HEK293 (cell line): Measurements from ENCODE around the gene MLPH.

Source experiments
- AEBP2 ChIP-seq: fragments of 450-650 bp; formaldehyde crosslinking; IDR thresholded peaks from 2 replicates; pipeline ENCODE4 v1.5.1; 2016; ENCODE audit warnings: missing biosample characterization, missing genetic modification characterization, borderline replicate concordance
- GFI1B ChIP-seq: fragments of 450-650 bp; formaldehyde crosslinking; IDR thresholded peaks from 2 replicates; pipeline ENCODE4 v1.5.1; 2016; ENCODE audit warnings: missing biosample characterization, missing genetic modification characterization
- TCF7L2 ChIP-seq: IDR thresholded peaks from 2 replicates; pipeline ENCODE4 v1.6.1; 2011; ENCODE audit warnings: low read depth, mild to moderate bottlenecking, inconsistent platforms, low read length, moderate library complexity, borderline replicate concordance
- YY2 ChIP-seq: fragments of 450-650 bp; formaldehyde crosslinking; IDR thresholded peaks from 2 replicates; pipeline ENCODE4 v1.5.1; 2016; ENCODE audit warnings: missing biosample characterization, missing genetic modification characterization
- ZFHX2 ChIP-seq: fragments of 450-650 bp; formaldehyde crosslinking; conservative IDR thresholded peaks from 2 replicates; pipeline ENCODE4 v1.5.1; 2016; ENCODE audit warnings: missing biosample characterization, missing genetic modification characterization
- ZFP3 ChIP-seq: fragments of 450-650 bp; formaldehyde crosslinking; IDR thresholded peaks from 2 replicates; pipeline ENCODE4 v1.5.1; 2016; ENCODE audit warnings: low read depth, missing biosample characterization, missing genetic modification characterization
- ZNF274 ChIP-seq, 2 experiments: fragments of 200-500 bp in 1 of 2; fragments of 450-650 bp in 1 of 2; sonication (Bioruptor generic) in 1 of 2; formaldehyde crosslinking in 1 of 2; IDR thresholded peaks; 2 replicates each; pipeline versions ENCODE4 v1.5.1 to v1.6.1; 2014 to 2016; ENCODE audit warnings: borderline replicate concordance in 1 of 2, inconsistent platforms in 1 of 2, low read length in 1 of 2, missing biosample characterization in 1 of 2, missing genetic modification characterization in 1 of 2
- ZNF391 ChIP-seq: fragments of 450-650 bp; formaldehyde crosslinking; IDR thresholded peaks from 2 replicates; pipeline ENCODE4 v1.5.1; 2016; ENCODE audit warnings: low read depth, missing biosample characterization, missing genetic modification characterization, borderline replicate concordance
- TF ChIP-seq, protein P1 (sequence below): fragments of 450-650 bp; formaldehyde crosslinking; IDR thresholded peaks from 2 replicates; pipeline ENCODE4 v1.5.1; 2016; ENCODE audit warnings: missing biosample characterization, missing genetic modification characterization

DNA sequence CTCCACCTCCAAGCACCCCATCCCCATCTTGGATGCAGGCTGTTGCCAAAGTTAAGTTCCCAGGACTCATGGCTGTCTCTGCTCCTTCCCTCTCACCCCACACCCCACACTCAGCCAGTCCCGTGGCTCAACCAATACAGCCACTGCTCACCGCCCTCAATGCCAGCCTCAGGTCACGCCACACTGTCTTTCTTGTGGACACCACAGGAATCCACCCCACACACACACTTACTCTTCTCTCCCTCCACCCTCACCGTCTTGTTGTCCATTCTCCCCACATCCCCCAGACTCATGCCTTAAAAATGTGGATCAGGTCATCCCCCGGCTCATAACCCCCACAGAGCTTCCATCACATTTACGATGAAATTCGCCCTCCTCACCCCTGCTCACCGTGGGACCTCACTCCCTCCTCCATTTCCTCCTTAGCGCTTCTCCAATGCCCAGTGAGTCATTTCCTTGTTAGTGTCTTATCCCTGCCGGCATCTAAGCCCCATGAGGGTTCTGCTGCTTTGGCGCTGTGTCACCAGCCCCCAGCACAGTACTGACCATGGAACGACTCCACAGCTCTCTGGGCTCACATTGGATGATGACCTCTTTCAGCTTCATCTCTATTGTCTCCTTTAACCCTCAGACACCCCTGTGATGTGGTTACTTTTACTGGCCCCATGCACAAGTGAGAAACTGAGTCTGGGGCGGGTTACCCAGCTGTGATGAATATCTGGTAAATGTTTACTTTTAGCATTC is 13.8 kb downstream of the MLPH start:
- TF ChIP-seq, protein P1, sequence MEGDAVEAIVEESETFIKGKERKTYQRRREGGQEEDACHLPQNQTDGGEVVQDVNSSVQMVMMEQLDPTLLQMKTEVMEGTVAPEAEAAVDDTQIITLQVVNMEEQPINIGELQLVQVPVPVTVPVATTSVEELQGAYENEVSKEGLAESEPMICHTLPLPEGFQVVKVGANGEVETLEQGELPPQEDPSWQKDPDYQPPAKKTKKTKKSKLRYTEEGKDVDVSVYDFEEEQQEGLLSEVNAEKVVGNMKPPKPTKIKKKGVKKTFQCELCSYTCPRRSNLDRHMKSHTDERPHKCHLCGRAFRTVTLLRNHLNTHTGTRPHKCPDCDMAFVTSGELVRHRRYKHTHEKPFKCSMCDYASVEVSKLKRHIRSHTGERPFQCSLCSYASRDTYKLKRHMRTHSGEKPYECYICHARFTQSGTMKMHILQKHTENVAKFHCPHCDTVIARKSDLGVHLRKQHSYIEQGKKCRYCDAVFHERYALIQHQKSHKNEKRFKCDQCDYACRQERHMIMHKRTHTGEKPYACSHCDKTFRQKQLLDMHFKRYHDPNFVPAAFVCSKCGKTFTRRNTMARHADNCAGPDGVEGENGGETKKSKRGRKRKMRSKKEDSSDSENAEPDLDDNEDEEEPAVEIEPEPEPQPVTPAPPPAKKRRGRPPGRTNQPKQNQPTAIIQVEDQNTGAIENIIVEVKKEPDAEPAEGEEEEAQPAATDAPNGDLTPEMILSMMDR (tag by site-specific recombination) = no peak
- TF ChIP-seq GFI1B (tag by site-specific recombination) (no peak), ZNF391 (tag by site-specific recombination) (no peak), ZFHX2 (tag by site-specific recombination) (peak; percentile 73), AEBP2 (tag by site-specific recombination) (no peak), TCF7L2 (no peak), ZNF274 (IDR thresholded peaks at IDR 0.05; ENCODE audit: low read length) (no peak), ZNF274 (tag by site-specific recombination; IDR thresholded peaks at IDR 0.05; ENCODE audit: borderline replicate concordance) (no peak), ZFP3 (tag by site-specific recombination) (no peak), YY2 (no peak)
